ENCODE results near the gene FOXF1.

The FOXF1 gene

GRCh38 chr16:86563469-86564345 is 53.4 kb downstream of the FOXF1 start:
- in situ Hi-C loops (cut with HindIII; ENCODE audit: low pct_ligation_motif_present, low pct_unique_long_range_greater_than_20kb, low sequenced_read_pairs): no loop called here

More at GRCh38 chr16:86563469-86564345, 53.4 kb downstream of the FOXF1 start:
- DNase-seq: peak; percentile 92

All from ACHN (cell line).